Mucosa of gallbladder (tissue), 1 donor: ENCODE results near the gene CERS2. TPM values are rescaled to one million over a fixed set of nuclear protein-coding genes. Genes with fewer than 3 reads are reported as not detected.

Source experiments
- DNase-seq: peaks from one replicate; pipeline ENCODE4 v3.0.0-alpha.2; 2020; ENCODE audit warnings: low spot score
- total RNA-seq: library from RNA; stranded (reverse); gene quantifications from one replicate; pipeline ENCODE4 v1.2.1, GENCODE V29; 2021
- donor health status: DM: no; HTN: no; CAD: no.

CERS2 gene
- total RNA-seq, 1 donor from 2014 or later = 350 TPM

- no peak for DNase-seq
Measured at GRCh38 chr1:150997126-150997872, 22.7 kb upstream of the CERS2 start.

DNA sequence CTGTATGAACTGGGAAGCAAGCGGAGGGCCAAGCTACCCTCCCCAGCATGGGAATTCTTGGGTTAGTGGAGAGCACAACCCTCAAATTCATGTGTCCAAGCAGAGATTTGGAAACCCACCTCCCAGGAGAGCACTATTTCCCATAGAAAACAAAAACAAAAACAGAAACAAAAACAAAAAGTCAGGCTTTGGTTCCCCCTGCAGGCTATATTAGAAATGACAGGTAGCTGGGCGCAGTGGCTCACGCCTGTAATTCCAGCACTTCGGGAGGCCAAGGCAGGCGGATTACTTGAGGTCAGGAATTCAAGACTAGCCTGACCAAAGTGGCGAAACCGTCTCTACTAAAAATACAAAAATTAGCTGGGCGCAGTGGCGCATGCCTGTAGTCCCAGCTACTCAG lies 21.3 kb upstream of the CERS2 start:
- DNase-seq = peak; percentile 36

DNA sequence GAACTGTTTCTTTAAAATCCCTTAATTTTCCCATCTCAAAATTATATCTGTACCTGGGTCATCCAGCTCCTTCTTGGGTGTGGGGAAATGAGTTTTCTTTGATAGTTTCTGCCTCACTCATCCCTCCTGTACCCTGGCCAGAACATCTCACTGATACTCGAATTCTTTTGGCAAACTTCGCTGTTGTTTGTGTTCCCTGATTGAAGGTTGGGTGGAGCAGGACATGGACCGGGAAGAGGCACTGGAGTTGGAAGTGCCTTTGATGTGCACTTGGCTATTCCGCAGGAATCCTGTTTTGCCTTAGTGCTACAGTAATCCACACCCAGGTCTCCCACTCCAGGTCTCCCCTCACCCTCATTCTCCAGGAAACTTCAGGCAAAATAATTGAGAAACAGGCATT lies 20.8 kb upstream of the CERS2 start:
- no peak for DNase-seq

- no peak for DNase-seq
Measured at GRCh38 chr1:150994248-150994647, 19.6 kb upstream of the CERS2 start.

GRCh38 chr1:150992626-150993025 lies 18.0 kb upstream of the CERS2 start:
- no peak for DNase-seq

DNA sequence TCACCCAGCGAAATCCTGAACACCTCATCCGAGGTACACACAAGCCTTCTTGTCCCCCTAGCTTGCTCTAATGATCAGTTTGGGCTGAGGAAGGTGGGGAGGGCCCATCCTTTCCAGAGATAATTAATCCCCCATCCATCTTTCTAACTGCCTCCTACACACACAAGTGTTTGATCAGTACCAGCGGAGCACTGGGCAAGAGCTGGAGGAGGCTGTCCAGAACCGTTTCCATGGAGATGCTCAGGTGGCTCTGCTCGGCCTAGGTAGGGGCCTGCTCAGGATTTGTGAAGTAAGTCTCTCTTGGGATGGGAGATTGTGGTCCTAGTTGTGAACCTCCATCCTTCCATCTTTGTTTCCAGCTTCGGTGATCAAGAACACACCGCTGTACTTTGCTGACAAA lies 13.3 kb upstream of the CERS2 start:
- DNase-seq = no peak

GRCh38 chr1:150985179-150985825 lies 10.7 kb upstream of the CERS2 start:
- no peak for DNase-seq

DNA sequence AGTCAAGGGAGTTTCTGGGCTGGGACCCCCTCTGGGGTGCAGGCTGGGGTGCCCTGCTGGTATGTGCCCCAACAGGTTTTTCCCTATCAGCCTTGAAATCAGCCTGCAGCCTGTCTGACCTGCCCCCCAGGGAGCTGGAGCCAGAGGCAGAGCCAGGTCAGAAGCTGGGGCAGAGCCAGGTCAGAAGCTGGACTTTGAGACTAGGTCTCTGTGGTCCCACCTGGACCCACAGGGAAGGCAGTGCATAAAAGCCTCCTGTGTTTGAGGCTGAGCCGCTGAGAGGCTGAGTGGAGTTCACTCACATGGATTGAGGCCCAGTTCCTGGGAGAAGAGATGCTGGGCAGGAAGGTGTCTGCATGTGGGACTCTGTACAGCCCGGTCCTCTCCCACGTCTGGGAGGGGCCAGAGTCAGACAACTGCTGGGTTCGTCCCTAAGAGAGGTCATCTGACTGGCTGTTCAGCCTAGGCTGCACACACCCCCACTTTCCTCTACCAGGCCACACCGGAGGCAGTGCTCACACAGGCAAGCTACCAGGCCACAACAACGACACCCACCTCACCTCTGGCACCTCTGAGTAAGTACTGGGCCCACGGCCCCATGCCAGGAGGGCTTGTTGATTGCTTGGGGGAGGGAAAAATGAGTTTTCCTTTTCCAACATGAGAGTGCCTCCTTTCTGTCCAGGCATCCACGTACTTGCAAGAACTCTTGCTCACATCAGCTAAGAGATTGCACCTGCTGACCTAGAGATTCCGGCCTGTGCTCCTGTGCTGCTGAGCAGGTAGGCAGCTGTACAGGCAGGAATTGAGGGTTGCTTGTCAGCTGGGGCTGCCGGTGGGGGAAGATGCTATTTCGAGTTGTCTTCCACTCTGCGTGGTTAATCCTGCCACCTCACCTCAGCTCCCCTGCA lies 7.4 kb upstream of the CERS2 start, which contains the start of gene ANXA9:
Gene ANXA9 (plus strand): TSS at position 488 of the 908 bp plus-strand sequence. CDS start 814 bp downstream, outside the sequence.
- DNase-seq = peak; percentile 68

DNA sequence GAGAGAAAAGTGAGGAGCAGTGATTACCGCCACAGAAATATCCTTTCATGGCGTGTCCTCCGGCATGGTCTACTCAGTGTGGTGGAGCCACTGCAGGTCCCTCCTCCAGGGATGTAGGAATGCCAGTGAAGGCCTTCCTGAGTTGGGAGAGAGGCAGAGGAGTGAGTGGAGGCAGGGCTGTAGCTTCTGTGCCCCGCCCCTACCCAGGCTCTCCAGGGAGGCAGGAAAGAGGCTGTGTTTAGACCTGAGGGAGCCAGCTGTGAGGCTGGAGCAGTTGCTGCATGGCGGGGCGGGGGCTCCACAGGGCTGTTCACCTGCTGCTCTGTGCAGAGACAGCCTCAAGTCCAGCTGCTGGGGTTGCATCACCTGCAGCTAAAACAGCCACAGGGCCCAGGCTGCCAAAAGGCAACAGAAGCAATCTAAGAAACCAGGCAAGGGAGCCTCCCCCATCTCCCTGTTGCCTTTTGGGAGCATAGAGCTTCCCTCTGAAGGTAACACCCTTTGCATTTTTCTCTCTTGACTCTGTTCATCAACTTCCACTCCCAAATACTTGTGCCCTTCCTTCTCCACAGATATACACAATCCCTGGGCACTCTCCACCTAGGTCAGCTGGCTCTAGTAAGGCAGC lies 6.7 kb upstream of the CERS2 start:
- DNase-seq = peak; percentile 53

- peak; percentile 92 for DNase-seq
Measured at GRCh38 chr1:150979092-150980056, 4.7 kb upstream of the CERS2 start.

DNA sequence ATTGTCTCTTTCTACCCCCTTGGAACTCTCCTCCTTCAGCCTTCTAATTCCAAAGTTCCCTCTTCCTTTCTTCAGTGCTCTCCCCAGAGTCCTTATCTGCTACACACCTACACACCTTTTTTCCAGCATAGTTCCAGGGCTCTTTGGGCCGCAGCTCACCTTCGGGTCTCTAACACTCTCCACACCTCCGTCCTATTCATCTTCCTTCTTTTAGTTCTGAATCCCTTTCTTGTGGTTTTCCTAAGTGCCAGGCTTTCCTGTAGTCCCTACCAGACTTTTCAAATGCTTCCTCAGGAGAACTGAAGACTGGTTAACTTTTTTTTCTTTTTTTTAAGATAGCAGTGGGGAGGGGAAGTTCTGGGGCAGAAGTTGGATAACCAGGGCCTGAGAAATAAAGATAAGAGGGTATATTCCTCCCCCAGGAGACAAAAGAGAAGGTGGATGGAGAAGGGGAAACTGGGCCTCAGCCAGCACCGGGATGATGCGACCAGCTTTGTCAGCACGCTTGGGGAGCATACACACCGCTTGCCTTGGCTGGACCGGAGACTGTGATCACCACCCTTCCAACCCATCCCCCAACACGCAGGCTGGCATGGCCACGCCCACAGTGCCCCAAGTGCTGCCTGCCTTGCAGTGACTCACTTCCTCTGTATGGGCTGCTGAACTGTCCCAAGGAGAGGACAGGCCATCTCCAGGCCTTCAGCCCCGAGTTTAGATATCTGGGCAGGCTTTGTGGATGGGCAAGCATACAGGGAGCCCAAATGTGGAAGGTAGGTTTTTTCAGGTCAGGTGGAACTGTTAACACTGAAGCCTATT lies 2.5 kb upstream of the CERS2 start:
- DNase-seq = peak; percentile 92

GRCh38 chr1:150976401-150976821 lies 1.8 kb upstream of the CERS2 start:
- DNase-seq = no peak

- DNase-seq = no peak
Measured at GRCh38 chr1:150973836-150974579, 627 bp downstream of the CERS2 start.

GRCh38 chr1:150973258-150973835 lies 1.3 kb downstream of the CERS2 start:
- DNase-seq = no peak

GRCh38 chr1:150972417-150972940 lies 2.2 kb downstream of the CERS2 start:
- no peak for DNase-seq

DNA sequence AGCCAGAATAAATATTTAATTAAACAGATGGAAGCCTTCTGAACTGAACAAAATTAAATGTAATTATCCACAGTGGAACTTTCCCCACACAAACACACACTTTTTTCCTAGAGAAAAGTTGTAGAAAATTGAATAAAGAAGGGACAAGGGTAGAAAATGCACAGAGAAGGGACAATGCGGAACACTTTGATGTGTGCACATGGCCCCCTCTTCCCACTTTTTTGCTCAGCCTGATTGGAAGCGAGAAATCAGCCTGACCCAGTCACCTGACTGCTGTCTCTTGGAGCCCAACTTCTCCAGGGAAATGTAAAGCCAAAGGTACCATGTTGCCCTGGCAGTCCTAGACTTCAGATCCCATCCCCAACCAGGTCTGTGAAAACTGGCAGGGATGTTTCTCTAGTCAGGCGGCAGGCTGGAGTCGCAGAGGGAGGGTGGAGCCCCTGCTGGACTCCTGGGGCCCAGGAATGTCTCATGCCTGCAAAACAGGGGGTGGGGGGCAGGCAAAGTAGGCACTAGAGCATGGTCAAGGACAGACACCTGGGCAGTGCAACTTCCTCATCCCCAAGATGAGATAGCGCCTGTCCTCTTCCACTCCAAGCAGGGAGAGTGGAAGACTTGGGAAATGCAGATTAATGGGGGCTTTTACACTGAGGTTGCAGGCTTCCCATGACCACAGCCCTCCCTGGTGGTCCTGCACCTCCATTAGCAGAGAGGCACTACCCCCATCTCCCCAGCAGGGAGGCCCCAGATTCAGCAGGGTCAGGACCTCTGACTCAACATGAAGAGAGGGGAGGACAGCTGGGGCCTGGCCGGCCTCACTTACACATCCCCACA lies 2.8 kb downstream of the CERS2 start:
- DNase-seq = peak; percentile 63

DNA sequence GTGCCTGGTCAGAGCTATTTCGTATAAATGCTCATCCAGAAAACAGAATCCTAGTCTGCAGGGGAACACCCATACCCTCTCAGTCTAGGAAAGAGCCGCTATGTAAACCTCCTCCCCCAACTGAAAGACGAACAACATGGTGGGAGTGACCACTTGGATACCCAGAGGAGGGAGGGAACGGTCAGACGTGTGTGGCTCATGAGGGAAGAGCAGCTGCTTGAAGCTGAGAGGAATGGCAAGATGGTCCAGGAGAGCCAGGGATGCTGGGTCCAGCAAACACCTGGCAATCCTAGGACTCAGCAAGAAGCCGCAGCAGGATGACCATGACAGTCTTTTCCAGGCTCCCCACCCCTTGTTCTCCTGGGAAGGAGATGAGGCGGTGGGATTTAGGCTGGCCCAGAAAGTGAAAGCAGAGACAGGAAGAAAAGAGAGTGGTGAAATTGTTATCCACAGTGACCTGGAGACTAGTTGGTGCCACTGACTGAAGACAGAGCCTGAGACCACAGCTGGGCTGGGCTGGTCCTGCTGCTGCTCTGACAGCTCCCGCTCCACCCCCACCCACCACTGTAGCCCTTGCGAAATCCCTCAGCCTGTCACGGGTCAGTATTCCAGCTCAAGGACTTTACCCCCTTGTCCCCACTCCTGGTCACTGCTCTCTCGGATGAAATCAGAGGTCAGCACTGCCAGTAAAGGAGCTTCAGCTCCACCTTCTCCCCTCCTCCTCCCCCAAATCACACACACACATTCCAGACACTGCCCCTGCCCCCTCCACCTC lies 3.6 kb downstream of the CERS2 start:
- DNase-seq = peak; percentile 92
